ENCODE data around the gene TSPAN16.
"Not testable (repeated sequence)": the region's sequence is repeated elsewhere in the genome, so short reads cannot be mapped to it uniquely, and the experiment has no call there.

The TSPAN16 gene

GRCh38 chr19:11331502-11331901, 35.5 kb downstream of the TSPAN16 start:
- POLR2A ChIA-PET = interaction anchor here (0.7 to 1.2 kb wide), 3 partner anchors 8 to 15 kb away, joined by 3 to 4 read pairs (median 3); partner anchors contain the start of genes CCDC159, RAB3D and TMEM205
- Histone ChIP-seq H3K9me3 (ENCODE audit: control insufficient read depth, insufficient read depth, low read depth, low read length) (no peaks in the 10 kb centered on the region), H3K36me3 (ENCODE audit: control insufficient read depth in 2 of 2, insufficient read depth in 1 of 2, low read length in 2 of 2) (peaks cover 5 to 31% of the 10 kb centered on the region in 2 experiments; a peak in 2 of 3 replicates), H3K4me1 (ENCODE audit: control insufficient read depth, insufficient read depth, low read length) (no peaks in the 10 kb centered on the region), H3K27ac (ENCODE audit: extremely low read depth, low read depth, low read length) (no peak overlapping the region), H3K4me3 (ENCODE audit: low read depth, low read length) (no peak overlapping the region)
- TF ChIP-seq ZNF791 (tag by site-specific recombination; IDR thresholded peaks at IDR 0.05) (no peak), ZNF121 (tag by site-specific recombination; IDR thresholded peaks at IDR 0.05) (0 out of 2 replicates have a peak, but pooled peaks have one; percentile 58)
- CTCF ChIA-PET = interaction anchor here (1.1 kb wide), 1 partner anchor 46 kb away, joined by 3 read pairs; no protein-coding TSS in a partner anchor

GRCh38 chr19:11332822-11333221, 36.9 kb downstream of the TSPAN16 start:
- H3K36me3 ChIP-seq (ENCODE audit: control insufficient read depth in 2 of 2, insufficient read depth in 1 of 2, low read length in 2 of 2) = peaks cover 5 to 30% of the 10 kb centered on the region in 2 experiments; a peak in 2 of 3 replicates
- H3K27ac ChIP-seq (ENCODE audit: extremely low read depth, low read depth, low read length) = no peak overlapping the region
- POLR2A ChIA-PET = interaction anchor here (0.6 to 0.9 kb wide), 3 partner anchors 12 to 50 kb away, joined by 4 to 6 read pairs (median 6); no protein-coding TSS in a partner anchor
- TF ChIP-seq ZNF664 (tag by site-specific recombination; IDR thresholded peaks at IDR 0.05) (no peak), ZNF580 (tag by site-specific recombination; IDR thresholded peaks at IDR 0.05) (peak; percentile 52; the same call in 1 of the 2 replicates), ZNF146 (tag by site-specific recombination; IDR thresholded peaks at IDR 0.05) (peak; percentile 90)
- no peaks in the 10 kb centered on the region for H3K4me1 ChIP-seq (ENCODE audit: control insufficient read depth, insufficient read depth, low read length)
- CTCF ChIA-PET = interaction anchor here (0.6 to 1.1 kb wide), 3 partner anchors 10 to 45 kb away, joined by 3 read pairs; no protein-coding TSS in a partner anchor
- no peaks in the 10 kb centered on the region for H3K9me3 ChIP-seq (ENCODE audit: control insufficient read depth, insufficient read depth, low read depth, low read length)
- no peak overlapping the region for H3K4me3 ChIP-seq (ENCODE audit: low read depth, low read length)

GRCh38 chr19:11333838-11334237, 37.9 kb downstream of the TSPAN16 start:
- H3K36me3 ChIP-seq (ENCODE audit: control insufficient read depth in 2 of 2, insufficient read depth in 1 of 2, low read length in 2 of 2) = peaks cover 5 to 30% of the 10 kb centered on the region in 2 experiments; a peak in 2 of 3 replicates

GRCh38 chr19:11335449-11336146, 39.6 kb downstream of the TSPAN16 start:
- Histone ChIP-seq H3K9me3 (ENCODE audit: control insufficient read depth, insufficient read depth, low read depth, low read length) (no peaks in the 10 kb centered on the region), H3K36me3 (ENCODE audit: control insufficient read depth in 2 of 2, insufficient read depth in 1 of 2, low read length in 2 of 2) (peaks cover 5 to 30% of the 10 kb centered on the region in 2 experiments; a peak in 2 of 3 replicates), H3K4me3 (ENCODE audit: low read depth, low read length) (no peak overlapping the region), H3K4me1 (ENCODE audit: control insufficient read depth, insufficient read depth, low read length) (no peaks in the 10 kb centered on the region), H3K27ac (ENCODE audit: extremely low read depth, low read depth, low read length) (no peak overlapping the region)
- TF ChIP-seq ZNF426 (tag by site-specific recombination; IDR thresholded peaks at IDR 0.05) = no peak
- TF ChIP-seq ZBTB10 (tag by site-specific recombination; IDR thresholded peaks at IDR 0.05) = no peak
- no peak for TF ChIP-seq ZNF26 (tag by site-specific recombination; IDR thresholded peaks at IDR 0.05)
- no peak for TF ChIP-seq HOXC10 (CRISPR knock-in tag; IDR thresholded peaks at IDR 0.05)
- POLR2A ChIA-PET = no interaction called here
- CTCF ChIA-PET = interaction anchor here (0.6 kb wide), 1 partner anchor 919 kb away, joined by 3 read pairs; no protein-coding TSS in a partner anchor

More at GRCh38 chr19:11333838-11334237, 37.9 kb downstream of the TSPAN16 start:
- POLR2A ChIA-PET = interaction anchor here (0.9 kb wide), 1 partner anchor 11 kb away, joined by 6 read pairs; no protein-coding TSS in a partner anchor
- not testable (repeated sequence) for H3K4me1 ChIP-seq (ENCODE audit: control insufficient read depth, insufficient read depth, low read length); H3K27ac ChIP-seq (ENCODE audit: extremely low read depth, low read depth, low read length); H3K4me3 ChIP-seq (ENCODE audit: low read depth, low read length); H3K9me3 ChIP-seq (ENCODE audit: control insufficient read depth, insufficient read depth, low read depth, low read length)
- peak; percentile 69; the same call in 1 of the 2 replicates for TF ChIP-seq KLF9 (tag by site-specific recombination; IDR thresholded peaks at IDR 0.05; ENCODE audit: low read depth)
- TF ChIP-seq KLF7 (tag by site-specific recombination; IDR thresholded peaks at IDR 0.05; ENCODE audit: borderline replicate concordance) = peak; percentile 70; the same call in 1 of the 2 replicates
- 0 out of 2 replicates have a peak, but pooled peaks have one; percentile 58 for TF ChIP-seq KLF16 (tag by site-specific recombination; IDR thresholded peaks at IDR 0.05)
- TF ChIP-seq KLF1 (tag by site-specific recombination; IDR thresholded peaks at IDR 0.05) = peak; percentile 91
- TF ChIP-seq KLF8 (tag by site-specific recombination; IDR thresholded peaks at IDR 0.05) = peak; percentile 37; the same call in 1 of the 2 replicates
- CTCF ChIA-PET = interaction anchor here (1.0 kb wide), 1 partner anchor 11 kb away, joined by 3 read pairs; no protein-coding TSS in a partner anchor
